Osteocyte (in vitro differentiated cells): Measurements from ENCODE around the gene PTPN1. TPM values are rescaled to one million over a fixed set of nuclear protein-coding genes. Genes with fewer than 3 reads are reported as not detected.
"Not testable (repeated sequence)": the region's sequence is repeated elsewhere in the genome, so short reads cannot be mapped to it uniquely, and the experiment has no call there.

Source experiments
- DNase-seq: peaks from one replicate; pipeline ENCODE4 v3.0.0; 2021; ENCODE audit warnings: mixed read lengths; ENCODE audit not compliant: unreplicated experiment; ENCODE audit errors: extremely low spot score
- H3K27ac Mint-ChIP-seq: one replicate; pipeline ENCODE4 v1.8.0; 2021; ENCODE audit warnings: mild to moderate bottlenecking, mixed read lengths; ENCODE audit not compliant: unreplicated experiment
- H3K27me3 Mint-ChIP-seq: one replicate; pipeline ENCODE4 v1.8.0; 2021; ENCODE audit warnings: mixed read lengths; ENCODE audit not compliant: unreplicated experiment
- H3K36me3 Mint-ChIP-seq: one replicate; pipeline ENCODE4 v1.8.0; 2021; ENCODE audit warnings: mixed read lengths; ENCODE audit not compliant: unreplicated experiment
- H3K4me1 Mint-ChIP-seq: one replicate; pipeline ENCODE4 v1.8.0; 2021; ENCODE audit warnings: mixed read lengths; ENCODE audit not compliant: unreplicated experiment
- H3K4me3 Mint-ChIP-seq: one replicate; pipeline ENCODE4 v1.8.0; 2021; ENCODE audit warnings: mild to moderate bottlenecking, moderate library complexity, mixed read lengths; ENCODE audit not compliant: unreplicated experiment
- H3K9me3 Mint-ChIP-seq: one replicate; pipeline ENCODE4 v1.8.0; 2021; ENCODE audit warnings: mixed read lengths; ENCODE audit not compliant: unreplicated experiment
- total RNA-seq: library from RNA; stranded (reverse); gene quantifications from 2 replicates; pipeline ENCODE4 v1.2.1, GENCODE V29; 2021
- TF ChIP-seq, protein P1 (sequence below): fragments of 200-600 bp; sonication (generic); IDR thresholded peaks from 2 replicates; pipeline ENCODE4 v1.5.0; 2021; ENCODE audit warnings: antibody characterized with exemption, mild to moderate bottlenecking, moderate library complexity

The PTPN1 gene
- total RNA-seq, 1 donor from 2014 or later: 29.1 TPM

DNA sequence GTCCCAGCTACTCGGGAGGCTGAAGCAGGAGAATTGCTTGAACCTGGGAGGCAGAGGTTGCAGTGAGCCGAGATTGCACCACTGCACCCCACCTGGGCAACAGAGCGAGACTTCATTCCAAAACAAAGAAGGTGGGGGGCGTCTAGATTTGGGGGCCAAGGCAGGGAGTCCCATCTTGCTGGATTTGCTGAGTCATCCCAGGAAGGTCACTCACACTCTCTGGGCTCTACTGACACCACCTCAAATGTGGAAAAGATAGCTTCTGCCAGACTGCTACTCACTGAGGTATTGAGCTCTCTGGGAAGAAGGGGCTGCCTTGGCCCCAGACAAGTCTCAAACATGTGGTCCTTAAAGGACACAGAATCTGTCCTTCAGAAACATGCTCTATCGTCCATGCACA is 106.8 kb downstream of the PTPN1 start:
- no peak overlapping the region for H3K27ac Mint-ChIP-seq
- no peaks in the 10 kb centered on the region for H3K4me1 Mint-ChIP-seq
- no peaks in the 10 kb centered on the region for H3K36me3 Mint-ChIP-seq
- TF ChIP-seq, protein P1, sequence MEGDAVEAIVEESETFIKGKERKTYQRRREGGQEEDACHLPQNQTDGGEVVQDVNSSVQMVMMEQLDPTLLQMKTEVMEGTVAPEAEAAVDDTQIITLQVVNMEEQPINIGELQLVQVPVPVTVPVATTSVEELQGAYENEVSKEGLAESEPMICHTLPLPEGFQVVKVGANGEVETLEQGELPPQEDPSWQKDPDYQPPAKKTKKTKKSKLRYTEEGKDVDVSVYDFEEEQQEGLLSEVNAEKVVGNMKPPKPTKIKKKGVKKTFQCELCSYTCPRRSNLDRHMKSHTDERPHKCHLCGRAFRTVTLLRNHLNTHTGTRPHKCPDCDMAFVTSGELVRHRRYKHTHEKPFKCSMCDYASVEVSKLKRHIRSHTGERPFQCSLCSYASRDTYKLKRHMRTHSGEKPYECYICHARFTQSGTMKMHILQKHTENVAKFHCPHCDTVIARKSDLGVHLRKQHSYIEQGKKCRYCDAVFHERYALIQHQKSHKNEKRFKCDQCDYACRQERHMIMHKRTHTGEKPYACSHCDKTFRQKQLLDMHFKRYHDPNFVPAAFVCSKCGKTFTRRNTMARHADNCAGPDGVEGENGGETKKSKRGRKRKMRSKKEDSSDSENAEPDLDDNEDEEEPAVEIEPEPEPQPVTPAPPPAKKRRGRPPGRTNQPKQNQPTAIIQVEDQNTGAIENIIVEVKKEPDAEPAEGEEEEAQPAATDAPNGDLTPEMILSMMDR: no peak
- H3K4me3 Mint-ChIP-seq: no peak overlapping the region
- no peak for DNase-seq
- H3K27me3 Mint-ChIP-seq: peaks cover 4% of the 10 kb centered on the region
- H3K9me3 Mint-ChIP-seq: no peaks in the 10 kb centered on the region

DNA sequence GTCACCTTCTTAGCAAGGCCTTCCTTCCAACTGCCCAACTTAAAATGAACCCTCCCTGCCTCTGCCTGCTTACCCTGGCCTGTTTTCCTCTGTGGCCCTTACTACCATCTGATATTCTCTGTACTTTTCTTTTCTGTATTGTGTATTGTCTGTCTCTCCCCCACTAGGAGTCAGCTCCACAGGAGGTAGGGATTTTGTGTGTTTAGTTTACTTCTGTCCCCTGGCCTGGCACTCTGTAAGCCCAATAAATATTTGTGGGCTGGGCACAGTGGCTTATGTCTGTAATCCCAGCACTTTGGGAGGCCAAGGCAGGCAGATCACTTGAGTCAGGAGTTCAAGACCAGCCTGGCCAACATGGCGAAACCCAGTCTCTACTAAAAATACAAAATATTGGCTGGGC is 108.4 kb downstream of the PTPN1 start:
- Mint-ChIP-seq H3K4me3 (no peak overlapping the region), H3K27ac (no peak overlapping the region)

DNA sequence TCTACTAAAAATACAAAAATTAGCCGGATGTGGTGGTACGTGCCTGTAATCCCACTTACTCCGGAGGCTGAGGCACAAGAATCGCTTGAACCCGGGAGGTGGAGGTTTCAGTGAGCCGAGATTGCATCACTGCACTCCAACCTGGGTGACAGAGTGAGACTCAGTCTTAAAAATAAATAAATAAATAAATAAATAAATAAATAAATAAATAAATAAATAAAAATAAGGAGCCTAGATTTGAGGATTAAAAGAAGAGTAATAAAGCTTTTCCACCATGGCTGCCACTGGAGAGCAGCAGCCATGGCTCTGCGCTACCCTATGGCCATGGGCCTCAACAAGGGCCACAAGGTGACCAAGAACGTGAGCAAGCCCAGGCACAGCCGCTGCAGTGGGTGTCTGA is 110.3 kb downstream of the PTPN1 start:
- not testable (repeated sequence) for H3K4me3 Mint-ChIP-seq, H3K9me3 Mint-ChIP-seq, H3K4me1 Mint-ChIP-seq, H3K27ac Mint-ChIP-seq, H3K36me3 Mint-ChIP-seq, H3K27me3 Mint-ChIP-seq, DNase-seq

More for the DNA sequence above, 108.4 kb downstream of the PTPN1 start:
- Mint-ChIP-seq H3K27me3 (no peaks in the 10 kb centered on the region), H3K9me3 (no peaks in the 10 kb centered on the region), H3K4me1 (no peaks in the 10 kb centered on the region), H3K36me3 (no peaks in the 10 kb centered on the region)
- DNase-seq: no peak
- TF ChIP-seq, protein P1: no peak

DNA sequence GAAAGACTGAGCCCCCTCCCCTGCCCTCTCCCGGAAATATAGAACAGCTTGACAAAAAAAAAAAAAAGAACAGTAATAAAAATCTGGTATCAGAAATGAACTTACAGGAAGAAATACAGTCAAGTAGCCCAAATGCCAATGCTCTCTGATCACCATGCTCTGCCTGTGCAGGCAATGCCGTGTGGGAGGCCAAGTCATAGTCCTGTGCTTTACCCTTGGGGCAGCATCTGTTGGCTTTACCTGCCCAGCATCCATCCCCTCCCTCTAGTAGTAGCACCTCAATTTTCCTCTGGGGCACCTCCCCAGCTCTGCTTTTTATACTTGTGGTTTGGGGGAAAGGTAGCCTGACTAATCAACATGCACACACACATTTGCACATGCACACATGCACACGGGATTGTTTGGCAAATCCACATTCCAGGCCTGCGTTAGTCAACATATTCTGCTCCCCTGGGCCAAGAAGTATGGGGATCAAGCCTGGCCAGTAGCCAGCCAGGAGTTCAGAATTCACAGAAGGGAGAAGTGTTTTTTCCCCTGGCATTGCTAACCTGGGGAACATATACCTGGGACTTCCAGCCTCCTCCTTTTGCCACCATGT is 111.0 kb downstream of the PTPN1 start:
- Mint-ChIP-seq H3K27me3 (no peaks in the 10 kb centered on the region), H3K9me3 (no peaks in the 10 kb centered on the region), H3K27ac (no peak overlapping the region), H3K4me3 (no peak overlapping the region), H3K36me3 (no peaks in the 10 kb centered on the region), H3K4me1 (no peaks in the 10 kb centered on the region)
- no peak for DNase-seq
- TF ChIP-seq, protein P1: no peak

DNA sequence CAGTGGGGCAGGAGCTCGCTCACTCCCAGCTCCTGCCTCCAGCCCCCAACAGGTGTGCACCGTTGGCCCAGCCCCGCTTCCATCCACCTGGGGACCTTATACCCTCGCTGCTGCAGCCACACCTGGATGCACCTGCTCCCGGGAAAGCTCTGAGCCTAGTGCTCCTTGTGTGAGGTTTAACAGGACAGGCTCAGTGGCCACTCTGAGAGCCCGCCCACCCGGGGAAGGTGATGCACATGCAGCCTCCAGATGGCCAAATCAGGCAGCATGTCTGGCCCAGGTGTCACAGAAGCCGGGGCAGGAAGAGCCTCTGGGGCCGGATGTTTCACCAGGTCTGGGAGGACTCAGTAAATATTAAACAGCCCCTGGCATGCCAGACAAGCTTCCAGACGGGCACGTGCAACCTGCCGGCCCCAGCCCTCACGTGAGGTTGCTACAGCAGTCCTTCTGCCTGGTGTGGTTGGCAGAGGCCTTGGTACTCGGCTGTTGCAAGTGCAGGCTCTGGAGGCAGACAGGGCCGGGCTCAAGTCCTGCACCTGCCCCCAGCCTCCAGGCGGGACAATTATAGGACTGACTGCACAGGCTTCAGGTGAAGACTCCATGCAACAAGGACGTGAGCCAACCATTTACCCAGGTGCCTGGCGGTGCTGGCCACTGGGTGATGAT is 114.3 kb downstream of the PTPN1 start:
- Mint-ChIP-seq H3K9me3 (no peaks in the 10 kb centered on the region), H3K27ac (no peak overlapping the region), H3K4me3 (no peak overlapping the region), H3K27me3 (peaks cover 6% of the 10 kb centered on the region), H3K36me3 (no peaks in the 10 kb centered on the region), H3K4me1 (no peaks in the 10 kb centered on the region)
- no peak for DNase-seq
- TF ChIP-seq, protein P1: no peak
